ENCODE data around the gene PTPN7. TPM values are rescaled to one million over a fixed set of nuclear protein-coding genes. Genes with fewer than 3 reads are reported as not detected.

The PTPN7 gene
- total and polyA plus RNA-seq, 4 donors = 0.75 to 7.0 (median 1.7) TPM

DNA sequence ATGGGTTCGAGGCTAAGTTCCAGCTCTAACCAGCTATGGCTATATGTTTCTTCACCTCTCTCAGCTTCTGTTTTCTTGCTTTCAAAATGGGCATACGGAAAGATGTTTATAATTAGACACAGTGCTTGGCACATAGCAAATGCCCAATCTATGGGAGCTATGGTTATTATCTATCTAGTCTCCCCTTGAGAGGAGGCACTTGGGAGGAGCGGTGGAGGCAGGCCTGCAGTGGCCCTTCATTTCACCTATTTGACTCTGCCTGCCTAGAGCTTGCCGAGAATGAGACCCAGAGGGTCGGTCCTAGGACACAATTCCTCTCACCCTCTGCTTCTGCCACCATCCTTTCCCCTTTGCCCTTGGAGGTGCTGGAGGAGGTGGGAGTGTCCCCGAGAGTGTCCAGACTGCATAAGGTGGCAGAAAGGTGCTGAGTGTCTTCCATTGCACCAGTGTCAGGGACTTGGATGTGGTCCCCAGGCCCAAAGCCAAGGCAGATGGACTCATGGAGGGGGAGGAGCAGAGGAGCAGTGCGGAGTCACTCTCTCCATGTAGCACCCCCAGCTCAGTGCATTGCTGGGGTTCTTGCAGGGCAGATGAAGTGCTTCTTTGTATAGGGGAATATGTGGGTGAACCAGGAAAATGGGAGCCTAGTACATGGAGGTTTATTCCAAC is 42.2 kb upstream of the PTPN7 start:
- no peaks in the 10 kb centered on the region for H3K36me3 ChIP-seq (ENCODE audit: control insufficient read depth in 4 of 4, insufficient read depth in 3 of 4, low read depth in 1 of 4, low read length in 3 of 4)
- TF ChIP-seq, protein P1, sequence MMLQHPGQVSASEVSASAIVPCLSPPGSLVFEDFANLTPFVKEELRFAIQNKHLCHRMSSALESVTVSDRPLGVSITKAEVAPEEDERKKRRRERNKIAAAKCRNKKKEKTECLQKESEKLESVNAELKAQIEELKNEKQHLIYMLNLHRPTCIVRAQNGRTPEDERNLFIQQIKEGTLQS (IDR thresholded peaks at IDR 0.05) = no peak
- no peak for TF ChIP-seq NR2F2 (IDR thresholded peaks at IDR 0.05)
- TF ChIP-seq RXRA (IDR thresholded peaks at IDR 0.05) = no peak
- no peak for TF ChIP-seq EGR1 (IDR thresholded peaks at IDR 0.05; ENCODE audit: low read depth in 2 of 2)
- no peak for TF ChIP-seq YY1 (IDR thresholded peaks at IDR 0.05)
- no peak for TF ChIP-seq TAF1 (conservative IDR thresholded peaks at IDR 0.05)
- no peak for TF ChIP-seq SP1 (IDR thresholded peaks at IDR 0.05)
- TF ChIP-seq GABPA (IDR thresholded peaks at IDR 0.05 in 1 of 2, conservative IDR thresholded peaks at IDR 0.05 in 1 of 2) = no peak
- TF ChIP-seq, protein P2, sequence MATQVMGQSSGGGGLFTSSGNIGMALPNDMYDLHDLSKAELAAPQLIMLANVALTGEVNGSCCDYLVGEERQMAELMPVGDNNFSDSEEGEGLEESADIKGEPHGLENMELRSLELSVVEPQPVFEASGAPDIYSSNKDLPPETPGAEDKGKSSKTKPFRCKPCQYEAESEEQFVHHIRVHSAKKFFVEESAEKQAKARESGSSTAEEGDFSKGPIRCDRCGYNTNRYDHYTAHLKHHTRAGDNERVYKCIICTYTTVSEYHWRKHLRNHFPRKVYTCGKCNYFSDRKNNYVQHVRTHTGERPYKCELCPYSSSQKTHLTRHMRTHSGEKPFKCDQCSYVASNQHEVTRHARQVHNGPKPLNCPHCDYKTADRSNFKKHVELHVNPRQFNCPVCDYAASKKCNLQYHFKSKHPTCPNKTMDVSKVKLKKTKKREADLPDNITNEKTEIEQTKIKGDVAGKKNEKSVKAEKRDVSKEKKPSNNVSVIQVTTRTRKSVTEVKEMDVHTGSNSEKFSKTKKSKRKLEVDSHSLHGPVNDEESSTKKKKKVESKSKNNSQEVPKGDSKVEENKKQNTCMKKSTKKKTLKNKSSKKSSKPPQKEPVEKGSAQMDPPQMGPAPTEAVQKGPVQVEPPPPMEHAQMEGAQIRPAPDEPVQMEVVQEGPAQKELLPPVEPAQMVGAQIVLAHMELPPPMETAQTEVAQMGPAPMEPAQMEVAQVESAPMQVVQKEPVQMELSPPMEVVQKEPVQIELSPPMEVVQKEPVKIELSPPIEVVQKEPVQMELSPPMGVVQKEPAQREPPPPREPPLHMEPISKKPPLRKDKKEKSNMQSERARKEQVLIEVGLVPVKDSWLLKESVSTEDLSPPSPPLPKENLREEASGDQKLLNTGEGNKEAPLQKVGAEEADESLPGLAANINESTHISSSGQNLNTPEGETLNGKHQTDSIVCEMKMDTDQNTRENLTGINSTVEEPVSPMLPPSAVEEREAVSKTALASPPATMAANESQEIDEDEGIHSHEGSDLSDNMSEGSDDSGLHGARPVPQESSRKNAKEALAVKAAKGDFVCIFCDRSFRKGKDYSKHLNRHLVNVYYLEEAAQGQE (IDR thresholded peaks at IDR 0.05) = no peak
- TF ChIP-seq, protein P3, sequence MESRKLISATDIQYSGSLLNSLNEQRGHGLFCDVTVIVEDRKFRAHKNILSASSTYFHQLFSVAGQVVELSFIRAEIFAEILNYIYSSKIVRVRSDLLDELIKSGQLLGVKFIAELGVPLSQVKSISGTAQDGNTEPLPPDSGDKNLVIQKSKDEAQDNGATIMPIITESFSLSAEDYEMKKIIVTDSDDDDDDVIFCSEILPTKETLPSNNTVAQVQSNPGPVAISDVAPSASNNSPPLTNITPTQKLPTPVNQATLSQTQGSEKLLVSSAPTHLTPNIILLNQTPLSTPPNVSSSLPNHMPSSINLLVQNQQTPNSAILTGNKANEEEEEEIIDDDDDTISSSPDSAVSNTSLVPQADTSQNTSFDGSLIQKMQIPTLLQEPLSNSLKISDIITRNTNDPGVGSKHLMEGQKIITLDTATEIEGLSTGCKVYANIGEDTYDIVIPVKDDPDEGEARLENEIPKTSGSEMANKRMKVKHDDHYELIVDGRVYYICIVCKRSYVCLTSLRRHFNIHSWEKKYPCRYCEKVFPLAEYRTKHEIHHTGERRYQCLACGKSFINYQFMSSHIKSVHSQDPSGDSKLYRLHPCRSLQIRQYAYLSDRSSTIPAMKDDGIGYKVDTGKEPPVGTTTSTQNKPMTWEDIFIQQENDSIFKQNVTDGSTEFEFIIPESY (IDR thresholded peaks at IDR 0.05) = no peak
- WGBS = 93% methylated on average over 7 of the region's 7 CpGs
- H3K9ac ChIP-seq (ENCODE audit: low read depth in 1 of 2, low read length in 2 of 2) = no peak overlapping the region
- DNase-seq (ENCODE audit: low spot score) = no peak
- H3K4me3 ChIP-seq (ENCODE audit: low read depth in 1 of 3, low read length in 3 of 3) = no peak overlapping the region
- no peaks in the 10 kb centered on the region for H3K4me1 ChIP-seq (ENCODE audit: control insufficient read depth in 4 of 4, insufficient read depth in 4 of 4, low read length in 3 of 4)
- H3K27me3 ChIP-seq (ENCODE audit: control insufficient read depth in 4 of 4, insufficient read depth in 4 of 4, low read length in 3 of 4) = peaks cover 0 to 2% (median 0%) of the 10 kb centered on the region in 4 donors
- H3K9me3 ChIP-seq (ENCODE audit: control insufficient read depth in 4 of 4, low read length in 3 of 4) = no peaks in the 10 kb centered on the region
- H3K27ac ChIP-seq (ENCODE audit: low read depth in 1 of 2, low read length in 2 of 2) = no peak overlapping the region

DNA sequence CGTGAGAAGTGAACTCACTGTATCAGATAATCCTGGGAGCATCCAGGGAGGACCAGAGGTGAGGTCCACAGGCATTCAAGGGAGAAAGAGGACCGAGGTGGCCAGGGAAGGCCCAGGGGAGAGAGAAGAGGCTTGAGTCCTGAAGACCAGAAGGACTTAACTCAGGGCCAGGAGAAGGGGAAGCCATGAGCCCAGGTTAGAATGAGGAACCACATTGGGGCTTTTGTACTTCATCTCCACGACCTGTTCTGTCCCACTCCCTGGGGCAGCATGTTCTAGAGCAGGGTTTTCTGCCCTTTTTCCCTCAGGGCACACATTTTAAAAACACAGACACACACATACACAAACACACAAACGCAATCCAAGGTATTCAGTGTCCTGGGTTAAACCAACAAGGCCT is 41.6 kb upstream of the PTPN7 start:
- Histone ChIP-seq H3K27ac (ENCODE audit: low read depth in 1 of 2, low read length in 2 of 2) (no peak overlapping the region), H3K4me3 (ENCODE audit: low read depth in 1 of 3, low read length in 3 of 3) (no peak overlapping the region), H3K36me3 (ENCODE audit: control insufficient read depth in 4 of 4, insufficient read depth in 3 of 4, low read depth in 1 of 4, low read length in 3 of 4) (no peaks in the 10 kb centered on the region), H3K9me3 (ENCODE audit: control insufficient read depth in 4 of 4, low read length in 3 of 4) (no peaks in the 10 kb centered on the region), H3K27me3 (ENCODE audit: control insufficient read depth in 4 of 4, insufficient read depth in 4 of 4, low read length in 3 of 4) (peaks cover 0 to 2% (median 0%) of the 10 kb centered on the region in 4 donors), H3K4me1 (ENCODE audit: control insufficient read depth in 4 of 4, insufficient read depth in 4 of 4, low read length in 3 of 4) (no peaks in the 10 kb centered on the region), H3K9ac (ENCODE audit: low read depth in 1 of 2, low read length in 2 of 2) (no peak overlapping the region)
- no peak for DNase-seq (ENCODE audit: low spot score)
- WGBS = 61% methylated on average over 4 of the region's 4 CpGs
- TF ChIP-seq TAF1 (conservative IDR thresholded peaks at IDR 0.05) (no peak), NR2F2 (IDR thresholded peaks at IDR 0.05) (no peak), RXRA (IDR thresholded peaks at IDR 0.05) (no peak), FOXA1 (IDR thresholded peaks at IDR 0.05) (no peak), GABPA (IDR thresholded peaks at IDR 0.05 in 1 of 2, conservative IDR thresholded peaks at IDR 0.05 in 1 of 2) (no peak), SP1 (IDR thresholded peaks at IDR 0.05) (no peak), EGR1 (IDR thresholded peaks at IDR 0.05; ENCODE audit: low read depth in 2 of 2) (no peak), HNF4A (conservative IDR thresholded peaks at IDR 0.05) (no peak), FOXA2 (IDR thresholded peaks at IDR 0.05) (no peak), JUND (IDR thresholded peaks at IDR 0.05) (no peak)
- TF ChIP-seq, protein P4, sequence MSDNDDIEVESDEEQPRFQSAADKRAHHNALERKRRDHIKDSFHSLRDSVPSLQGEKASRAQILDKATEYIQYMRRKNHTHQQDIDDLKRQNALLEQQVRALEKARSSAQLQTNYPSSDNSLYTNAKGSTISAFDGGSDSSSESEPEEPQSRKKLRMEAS (IDR thresholded peaks at IDR 0.05) = no peak
- TF ChIP-seq, protein P2 (IDR thresholded peaks at IDR 0.05) = no peak
- TF ChIP-seq, protein P3 (IDR thresholded peaks at IDR 0.05) = no peak
- TF ChIP-seq, protein P1 (IDR thresholded peaks at IDR 0.05) = no peak
- TF ChIP-seq, protein P5, sequence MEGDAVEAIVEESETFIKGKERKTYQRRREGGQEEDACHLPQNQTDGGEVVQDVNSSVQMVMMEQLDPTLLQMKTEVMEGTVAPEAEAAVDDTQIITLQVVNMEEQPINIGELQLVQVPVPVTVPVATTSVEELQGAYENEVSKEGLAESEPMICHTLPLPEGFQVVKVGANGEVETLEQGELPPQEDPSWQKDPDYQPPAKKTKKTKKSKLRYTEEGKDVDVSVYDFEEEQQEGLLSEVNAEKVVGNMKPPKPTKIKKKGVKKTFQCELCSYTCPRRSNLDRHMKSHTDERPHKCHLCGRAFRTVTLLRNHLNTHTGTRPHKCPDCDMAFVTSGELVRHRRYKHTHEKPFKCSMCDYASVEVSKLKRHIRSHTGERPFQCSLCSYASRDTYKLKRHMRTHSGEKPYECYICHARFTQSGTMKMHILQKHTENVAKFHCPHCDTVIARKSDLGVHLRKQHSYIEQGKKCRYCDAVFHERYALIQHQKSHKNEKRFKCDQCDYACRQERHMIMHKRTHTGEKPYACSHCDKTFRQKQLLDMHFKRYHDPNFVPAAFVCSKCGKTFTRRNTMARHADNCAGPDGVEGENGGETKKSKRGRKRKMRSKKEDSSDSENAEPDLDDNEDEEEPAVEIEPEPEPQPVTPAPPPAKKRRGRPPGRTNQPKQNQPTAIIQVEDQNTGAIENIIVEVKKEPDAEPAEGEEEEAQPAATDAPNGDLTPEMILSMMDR (IDR thresholded peaks at IDR 0.05; ENCODE audit: low read depth, low read length, missing input control) = no peak

All from liver (tissue), 9 donors.